H9 (cell line): Measurements from ENCODE around the gene IQUB. TPM values are rescaled to one million over a fixed set of nuclear protein-coding genes. Genes with fewer than 3 reads are reported as not detected.

Experiments used
- DNase-seq: peaks from one replicate; pipeline ENCODE4 v3.0.0-alpha.2; 2017
- H2AFZ ChIP-seq: one replicate; pipeline ENCODE4 v1.6.1; 2013; ENCODE audit warnings: mild to moderate bottlenecking, low read length, control low read depth, moderate library complexity
- H2AK5ac ChIP-seq: 2 replicates; pipeline ENCODE4 v1.6.1; 2013; ENCODE audit warnings: low read length, control low read depth, mixed read lengths; ENCODE audit not compliant: insufficient read length
- H2BK120ac ChIP-seq: one replicate; pipeline ENCODE4 v1.6.1; 2013; ENCODE audit warnings: low read depth, mild to moderate bottlenecking, low read length, control low read depth, inconsistent platforms; ENCODE audit not compliant: poor library complexity, severe bottlenecking
- H2BK12ac ChIP-seq: 2 replicates; pipeline ENCODE4 v1.6.1; 2013; ENCODE audit warnings: low read length, control low read depth, mixed read lengths, low read depth; ENCODE audit not compliant: insufficient read length
- H2BK15ac ChIP-seq: 2 replicates; pipeline ENCODE4 v1.6.1; 2013; ENCODE audit warnings: low read depth, low read length, control low read depth
- H2BK20ac ChIP-seq: one replicate; pipeline ENCODE4 v1.6.1; 2013; ENCODE audit warnings: low read depth, mild to moderate bottlenecking, low read length, control low read depth, inconsistent platforms; ENCODE audit not compliant: poor library complexity, severe bottlenecking
- H2BK5ac ChIP-seq: 2 replicates; pipeline ENCODE4 v1.6.1; 2013; ENCODE audit warnings: low read length, control low read depth, mixed read lengths; ENCODE audit not compliant: insufficient read length
- H3K14ac ChIP-seq: 2 replicates; pipeline ENCODE4 v1.6.1; 2013; ENCODE audit warnings: low read length, control low read depth; ENCODE audit not compliant: insufficient read depth
- H3K18ac ChIP-seq: 2 replicates; pipeline ENCODE4 v1.6.1; 2013; ENCODE audit warnings: low read depth, mild to moderate bottlenecking, mixed read lengths, low read length, control low read depth; ENCODE audit not compliant: insufficient read length
- H3K23ac ChIP-seq: 2 replicates; pipeline ENCODE4 v1.6.1; 2013; ENCODE audit warnings: low read length, control low read depth, mixed read lengths, low read depth; ENCODE audit not compliant: insufficient read length
- H3K23me2 ChIP-seq: 2 replicates; pipeline ENCODE4 v1.6.1; 2013; ENCODE audit warnings: low read depth, mild to moderate bottlenecking, mixed read lengths, low read length, control low read depth; ENCODE audit not compliant: insufficient read length, poor library complexity, severe bottlenecking
- H3K27ac ChIP-seq: 2 replicates; pipeline ENCODE4 v1.5.1; 2013; ENCODE audit warnings: low read length, control low read depth, mixed read lengths, low read depth; ENCODE audit not compliant: insufficient read length
- H3K27me3 ChIP-seq: 2 replicates; pipeline ENCODE4 v1.6.1; 2013; ENCODE audit warnings: low read length, control low read depth, inconsistent platforms; ENCODE audit not compliant: insufficient read depth
- H3K4ac ChIP-seq: 2 replicates; pipeline ENCODE4 v1.6.1; 2013; ENCODE audit warnings: low read depth, mild to moderate bottlenecking, control low read depth, inconsistent platforms, low read length, moderate library complexity
- H3K4me1 ChIP-seq: 2 replicates; pipeline ENCODE4 v1.6.1; 2013; ENCODE audit warnings: low read length, control low read depth, inconsistent platforms; ENCODE audit not compliant: insufficient read depth
- H3K4me2 ChIP-seq: 2 replicates; pipeline ENCODE4 v1.6.1; 2013; ENCODE audit warnings: low read length, control low read depth, mixed read lengths; ENCODE audit not compliant: insufficient read length, insufficient read depth
- H3K56ac ChIP-seq: 2 replicates; pipeline ENCODE4 v1.6.1; 2013; ENCODE audit warnings: low read depth, mild to moderate bottlenecking, mixed read lengths, low read length, control low read depth; ENCODE audit not compliant: insufficient read length
- H3K79me1 ChIP-seq: 2 replicates; pipeline ENCODE4 v1.6.1; 2013; ENCODE audit warnings: low read depth, mild to moderate bottlenecking, moderate library complexity, low read length, control low read depth, inconsistent platforms; ENCODE audit not compliant: insufficient read depth, poor library complexity, severe bottlenecking
- H3K79me2 ChIP-seq: 2 replicates; pipeline ENCODE4 v1.6.1; 2013; ENCODE audit warnings: low read length, control low read depth, inconsistent platforms; ENCODE audit not compliant: insufficient read depth
- H3K9ac ChIP-seq: 2 replicates; pipeline ENCODE4 v1.6.1; 2013; ENCODE audit warnings: low read length, control low read depth, mixed read lengths; ENCODE audit not compliant: insufficient read length; ENCODE audit errors: extremely low read depth
- H3K9me3 ChIP-seq: one replicate; pipeline ENCODE4 v1.6.1; 2013; ENCODE audit warnings: low read depth, low read length, inconsistent platforms; ENCODE audit not compliant: control insufficient read depth
- H3T11ph ChIP-seq: one replicate; pipeline ENCODE4 v1.6.1; 2013; ENCODE audit warnings: mild to moderate bottlenecking, low read length, control low read depth, inconsistent platforms
- H4K20me1 ChIP-seq: one replicate; pipeline ENCODE4 v1.6.1; 2013; ENCODE audit not compliant: control insufficient read depth, insufficient read length, insufficient read depth
- H4K5ac ChIP-seq: 2 replicates; pipeline ENCODE4 v1.6.1; 2013; ENCODE audit warnings: low read depth, mild to moderate bottlenecking, mixed read lengths, low read length, control low read depth; ENCODE audit not compliant: insufficient read length
- H4K8ac ChIP-seq: replicated peaks from 2 replicates; pipeline ENCODE4 v1.6.1; 2013; ENCODE audit warnings: low read length, control low read depth, mixed read lengths, low read depth; ENCODE audit not compliant: insufficient read length
- H4K91ac ChIP-seq: 2 replicates; pipeline ENCODE4 v1.6.1; 2013; ENCODE audit warnings: low read depth, mild to moderate bottlenecking, moderate library complexity, mixed read lengths, low read length, control low read depth; ENCODE audit not compliant: insufficient read length
- H3K27ac Mint-ChIP-seq, 3 experiments: 2 replicates in 2 of 3; 3 replicates in 1 of 3; pipeline ENCODE4 v1.8.0; 2020 to 2021; ENCODE audit warnings: mixed read lengths in 3 of 3, mild to moderate bottlenecking in 1 of 3, moderate library complexity in 1 of 3
- H3K27me3 Mint-ChIP-seq: 2 replicates; pipeline ENCODE4 v1.8.0; 2021; ENCODE audit warnings: low read depth, mild to moderate bottlenecking, moderate library complexity, mixed read lengths
- H3K36me3 Mint-ChIP-seq, 3 experiments: 2 replicates in 2 of 3; 3 replicates in 1 of 3; pipeline ENCODE4 v1.8.0; 2020 to 2021; ENCODE audit warnings: low read depth in 3 of 3, mixed read lengths in 3 of 3; ENCODE audit not compliant: insufficient read depth in 1 of 3
- H3K4me1 Mint-ChIP-seq, 2 experiments: 2 replicates each; pipeline ENCODE4 v1.8.0; 2020; ENCODE audit warnings: mixed read lengths in 2 of 2
- H3K4me3 Mint-ChIP-seq, 2 experiments: 2 replicates in 1 of 2; 3 replicates in 1 of 2; pipeline ENCODE4 v1.8.0; 2020 to 2021; ENCODE audit warnings: mild to moderate bottlenecking in 2 of 2, mixed read lengths in 2 of 2, moderate library complexity in 1 of 2
- H3K9me3 Mint-ChIP-seq, 2 experiments: 2 replicates in 1 of 2; 3 replicates in 1 of 2; pipeline ENCODE4 v1.8.0; 2020; ENCODE audit warnings: mild to moderate bottlenecking in 2 of 2, mixed read lengths in 2 of 2, moderate library complexity in 1 of 2
- total RNA-seq: library from RNA; stranded (reverse); gene quantifications from 2 replicates; pipeline ENCODE4 v1.2.1, GENCODE V29; 2021
- TF ChIP-seq, protein P1 (sequence below): fragments of 200-600 bp; sonication (generic); conservative IDR thresholded peaks from 3 replicates; pipeline ENCODE4 v1.8.0; 2021; ENCODE audit warnings: antibody characterized with exemption, mild to moderate bottlenecking

Gene IQUB
- total RNA-seq, 1 experiment from 2014 or later = 0.28 TPM

DNA sequence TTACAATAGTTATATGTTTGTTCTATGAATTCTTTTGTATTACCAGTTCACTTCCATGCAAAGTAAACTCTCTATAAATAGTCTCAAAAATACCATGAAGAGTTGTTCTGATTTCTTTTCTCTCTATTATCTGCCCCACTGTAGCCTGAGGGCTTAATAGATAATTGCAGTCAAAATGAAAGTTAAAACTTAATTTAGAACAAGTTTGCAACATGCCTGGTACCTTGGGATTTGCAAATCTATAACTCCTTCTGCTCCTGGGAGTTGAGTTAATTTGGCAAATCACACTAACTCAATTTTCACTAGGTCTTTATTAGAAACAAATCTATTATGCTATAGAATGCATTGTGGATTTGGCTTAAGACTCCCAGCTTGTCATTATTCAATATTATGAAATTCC is 45.0 kb upstream of the IQUB start:
- no peak overlapping the region for H3K27ac Mint-ChIP-seq
- Histone ChIP-seq H4K5ac (no peak overlapping the region), H3K4me2 (no peak overlapping the region), H3K14ac (no peak overlapping the region), H3K18ac (no peak overlapping the region), H4K20me1 (no peaks in the 10 kb centered on the region), H2BK15ac (no peak overlapping the region), H2BK20ac (no peak overlapping the region), H2BK5ac (no peak overlapping the region), H3K79me2 (no peaks in the 10 kb centered on the region), H3K27ac (no peak overlapping the region), H3K9ac (no peak overlapping the region), H3T11ph (no peak overlapping the region), H3K4ac (no peak overlapping the region), H4K8ac (no peak overlapping the region), H3K79me1 (no peaks in the 10 kb centered on the region), H3K23me2 (no peaks in the 10 kb centered on the region), H3K23ac (no peak overlapping the region), H2AFZ (no peak overlapping the region), H3K56ac (no peak overlapping the region), H4K91ac (no peak overlapping the region), H2BK120ac (no peak overlapping the region), H2AK5ac (no peak overlapping the region), H3K27me3 (no peaks in the 10 kb centered on the region), H3K4me1 (peaks cover 4% of the 10 kb centered on the region; the same call in 1 of the 2 replicates), H2BK12ac (no peak overlapping the region), H3K9me3 (no peaks in the 10 kb centered on the region)
- no peaks in the 10 kb centered on the region for H3K27me3 Mint-ChIP-seq
- H3K9me3 Mint-ChIP-seq = no peaks in the 10 kb centered on the region
- no peak overlapping the region for H3K4me3 Mint-ChIP-seq
- no peaks in the 10 kb centered on the region for H3K36me3 Mint-ChIP-seq
- TF ChIP-seq, protein P1, sequence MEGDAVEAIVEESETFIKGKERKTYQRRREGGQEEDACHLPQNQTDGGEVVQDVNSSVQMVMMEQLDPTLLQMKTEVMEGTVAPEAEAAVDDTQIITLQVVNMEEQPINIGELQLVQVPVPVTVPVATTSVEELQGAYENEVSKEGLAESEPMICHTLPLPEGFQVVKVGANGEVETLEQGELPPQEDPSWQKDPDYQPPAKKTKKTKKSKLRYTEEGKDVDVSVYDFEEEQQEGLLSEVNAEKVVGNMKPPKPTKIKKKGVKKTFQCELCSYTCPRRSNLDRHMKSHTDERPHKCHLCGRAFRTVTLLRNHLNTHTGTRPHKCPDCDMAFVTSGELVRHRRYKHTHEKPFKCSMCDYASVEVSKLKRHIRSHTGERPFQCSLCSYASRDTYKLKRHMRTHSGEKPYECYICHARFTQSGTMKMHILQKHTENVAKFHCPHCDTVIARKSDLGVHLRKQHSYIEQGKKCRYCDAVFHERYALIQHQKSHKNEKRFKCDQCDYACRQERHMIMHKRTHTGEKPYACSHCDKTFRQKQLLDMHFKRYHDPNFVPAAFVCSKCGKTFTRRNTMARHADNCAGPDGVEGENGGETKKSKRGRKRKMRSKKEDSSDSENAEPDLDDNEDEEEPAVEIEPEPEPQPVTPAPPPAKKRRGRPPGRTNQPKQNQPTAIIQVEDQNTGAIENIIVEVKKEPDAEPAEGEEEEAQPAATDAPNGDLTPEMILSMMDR = no peak
- DNase-seq = no peak
- H3K4me1 Mint-ChIP-seq = peaks cover 28 to 29% of the 10 kb centered on the region in 2 experiments
